Heart left ventricle (tissue), 16 donors: ENCODE measurements around the gene SLC5A2. TPM values are rescaled to one million over a fixed set of nuclear protein-coding genes. Genes with fewer than 3 reads are reported as not detected.

ENCODE experiments used
- ATAC-seq, 4 donors: fragments of 200-7000 bp; cut with Tn5 transposase; one replicate each; pipeline ENCODE4 v1.9.1; 2020 to 2022; ENCODE audit warnings: moderate library complexity in 4 of 4, mild to moderate bottlenecking in 3 of 4, moderate number of reproducible peaks in 1 of 4
- DNase-seq, 5 donors: peaks; one replicate each; pipeline ENCODE4 v3.0.0-alpha.2; 2020
- H3K27ac ChIP-seq, 12 donors: fragments of 200-600 bp; sonication (generic) in 4 of 12; one replicate each; pipeline versions ENCODE4 v1.5.0 to v1.8.0; 2016 to 2022; ENCODE audit warnings: mild to moderate bottlenecking in 2 of 12
- H3K27me3 ChIP-seq, 9 donors: fragments of 200-600 bp; sonication (generic) in 2 of 9; one replicate each; pipeline versions ENCODE4 v1.5.1 to v1.8.0; 2016 to 2022; ENCODE audit warnings: mild to moderate bottlenecking in 3 of 9
- H3K36me3 ChIP-seq, 9 donors: fragments of 200-600 bp; sonication (generic) in 2 of 9; one replicate each; pipeline versions ENCODE4 v1.5.0 to v1.8.0; 2018 to 2022; ENCODE audit warnings: mild to moderate bottlenecking in 2 of 9
- H3K4me1 ChIP-seq, 12 donors: fragments of 200-600 bp; sonication (generic) in 4 of 12; one replicate each; pipeline versions ENCODE4 v1.5.0 to v1.8.0; 2016 to 2022; ENCODE audit warnings: mild to moderate bottlenecking in 3 of 12
- H3K4me3 ChIP-seq, 12 donors: fragments of 200-600 bp; sonication (generic) in 4 of 12; one replicate each; pipeline versions ENCODE4 v1.5.0 to v1.8.0; 2017 to 2022; ENCODE audit warnings: mild to moderate bottlenecking in 9 of 12, moderate library complexity in 4 of 12
- H3K9me3 ChIP-seq, 12 donors: fragments of 200-600 bp; sonication (generic) in 4 of 12; one replicate each; pipeline versions ENCODE4 v1.5.0 to v1.8.0; 2016 to 2022; ENCODE audit warnings: mild to moderate bottlenecking in 1 of 12
- CTCF ChIP-seq, 12 donors: fragments of 200-600 bp; sonication (generic) in 4 of 12; IDR thresholded peaks; one replicate each; pipeline versions ENCODE4 v1.5.0 to v1.8.0; 2018 to 2022; ENCODE audit warnings: antibody characterized with exemption in 12 of 12, mild to moderate bottlenecking in 5 of 12
- POLR2A ChIP-seq, 2 donors: fragments of 450-650 bp; IDR thresholded peaks; one replicate each; pipeline ENCODE4 v1.6.1; 2017; ENCODE audit warnings: antibody characterized with exemption in 2 of 2, mild to moderate bottlenecking in 2 of 2, moderate library complexity in 2 of 2
- WGBS, 4 donors: extraction: QIAGEN DNeasy Blood & Tissue Kit in 2 of 4; methylation state at CpG; one replicate each; pipeline versions ENCODE4 v1.1.5 to v1.1.7; 2013 to 2018; 5-methylcytosine and 5-hydroxymethylcytosine counted together
- intact Hi-C, 10 donors: fragments of 100-400 bp; cut with DNase I; formaldehyde crosslinking; loops; one replicate each; pipeline versions ENCODE4 v1.11.1 to v1.14.2; 2022
- polyA plus RNA-seq, 2 donors: library from polyadenylated mRNA; stranded (reverse); fragments of 200-250 nt; gene quantifications; one replicate each; pipeline ENCODE4 v1.2.3, GENCODE V29; 2013
- total RNA-seq, 9 donors: library from RNA; depleted of rRNA in 2 of 9; stranded (reverse); fragments of >200 nt in 2 of 9; fragmentation: NEBNext Ultra II Directional in 3 of 9; extraction: Animal tissue kit (Norgen Biotek cat#: 25700) in 3 of 9; gene quantifications; one replicate each; pipeline versions ENCODE4 v1.1.0 to v1.2.4, GENCODE V29; 2016 to 2023
- donor health status: ischemic (EF 13 %, LVEDD 7.1; RV severe dilation, severe dysfunction).
- donor health status: healthy with polysubstance abuse.
- donor health status: DM: no; HTN: yes; CAD: no.
- donor health status: DM: no; HTN: no; CAD: no.
- donor health status: ischemic (EF 25% LVEDD 6.9; RV normal size, moderate dysfunction).
- donor health status: ischemic (EF 25% LVEDD 5.7; RV mildly dilated, moderate dysfunction).
- donor health status: healthy.
- donor health status: DM: yes; HTN: yes; CAD: no.
- donor health status: ischemic (EF 35%, LVEDD 5.7; RV mildly dilated, moderate dysfunction).
- donor health status: nonischemic (EF 11% LVEDD 7.7; RV severe dilation, severe dysfunction).
- donor health status: DM: yes; HTN: yes; CAD: no.
- donor health status: PGD.
- donor health status: ischemic (EF 29% LVEDD 5.4; RV normal size, mild dysfunction).
- donor health status: nonischemic (EF 23%, LVEDD 6.1; RV moderate dilation, normal function).

Gene SLC5A2
- total and polyA plus RNA-seq, 11 donors = 0.08 to 0.76 TPM; not detected in 9

- WGBS, 4 donors = 91 to 95% (median 94%) methylated on average over 17 to 18 of the region's 18 CpGs
- TF ChIP-seq CTCF (IDR thresholded peaks at IDR 0.05) (no peak), POLR2A (IDR thresholded peaks at IDR 0.05) (no peak)
- ATAC-seq (no peak), DNase-seq (no peak)
- Histone ChIP-seq H3K4me1 (peaks cover 0 to 4% (median 1%) of the 10 kb centered on the region in 12 donors), H3K4me3 (no peak overlapping the region), H3K27me3 (no peaks in the 10 kb centered on the region), H3K27ac (no peak overlapping the region), H3K9me3 (no peaks in the 10 kb centered on the region), H3K36me3 (peaks cover 2 to 89% (median 80%) of the 10 kb centered on the region in 9 donors)
- intact Hi-C loops = no loop called here
Observed at GRCh38 chr16:31493506-31494125, 10.7 kb downstream of the SLC5A2 start.

- Histone ChIP-seq H3K4me3 (no peak overlapping the region), H3K36me3 (peaks cover 2 to 91% (median 87%) of the 10 kb centered on the region in 9 donors), H3K4me1 (peaks cover 0 to 10% (median 0%) of the 10 kb centered on the region in 12 donors), H3K27ac (no peak overlapping the region), H3K27me3 (no peaks in the 10 kb centered on the region), H3K9me3 (no peaks in the 10 kb centered on the region)
- TF ChIP-seq POLR2A (IDR thresholded peaks at IDR 0.05) = no peak
- no peak for TF ChIP-seq CTCF (IDR thresholded peaks at IDR 0.05)
- intact Hi-C loops = loop anchor here in 1 of 10 donors (1.0 kb wide), 1 partner anchor 11 kb away; no protein-coding TSS in a partner anchor
- DNase-seq (no peak), ATAC-seq (peak in 1 of 4 donors; percentile 10)
- WGBS, 4 donors = 72 to 82% (median 77%) methylated on average over 8 to 10 of the region's 10 CpGs
Observed at GRCh38 chr16:31496670-31497069, 13.7 kb downstream of the SLC5A2 start.

- TF ChIP-seq POLR2A (IDR thresholded peaks at IDR 0.05) (no peak), CTCF (IDR thresholded peaks at IDR 0.05) (no peak)
- WGBS, 4 donors = 92 to 97% (median 96%) methylated on average over 8 of the region's 8 CpGs
- ATAC-seq (no peak), DNase-seq (no peak)
- peaks cover 0 to 19% (median under 1%) of the 10 kb centered on the region in 12 donors for H3K4me1 ChIP-seq
- intact Hi-C loops = no loop called here
- no peaks in the 10 kb centered on the region for H3K9me3 ChIP-seq
- no peak overlapping the region for H3K27ac ChIP-seq
- H3K36me3 ChIP-seq = peaks cover 2 to 72% (median 68%) of the 10 kb centered on the region in 9 donors
- H3K27me3 ChIP-seq = no peaks in the 10 kb centered on the region
- H3K4me3 ChIP-seq = no peak overlapping the region
Observed at GRCh38 chr16:31498493-31498892, 15.6 kb downstream of the SLC5A2 start.

GRCh38 chr16:31499928-31500327 is 17.0 kb downstream of the SLC5A2 start:
- intact Hi-C loops = loop anchor here in 4 of 10 donors (5.0 to 10.0 kb wide), 5 partner anchors 38 to 375 kb away; partner anchors contain the start of genes ZNF267 (in 2 of the 4) and ARMC5 (in 1 of the 4)
- Histone ChIP-seq H3K27ac (no peak overlapping the region), H3K4me3 (no peak overlapping the region), H3K36me3 (peaks cover 2 to 60% (median 54%) of the 10 kb centered on the region in 9 donors), H3K9me3 (no peaks in the 10 kb centered on the region), H3K27me3 (no peaks in the 10 kb centered on the region), H3K4me1 (peaks cover 0 to 31% (median 12%) of the 10 kb centered on the region in 12 donors)
- TF ChIP-seq POLR2A (IDR thresholded peaks at IDR 0.05) (no peak), CTCF (IDR thresholded peaks at IDR 0.05) (no peak)
- no peak for DNase-seq
- no peak for ATAC-seq
- 92 to 97% (median 95%) methylated on average over 8 of the region's 8 CpGs for WGBS, 4 donors
